ENCODE measurements around the gene NCOA1.

- TF ChIP-seq POLR2AphosphoS5 (IDR thresholded peaks at IDR 0.05; ENCODE audit: insufficient read depth in 1 of 2, low read depth in 1 of 2) (no peak), CTCF (IDR thresholded peaks at IDR 0.05) (no peak), POLR2A (IDR thresholded peaks at IDR 0.05) (no peak)
These were observed 12.8 kb upstream of the NCOA1 start for GRCh38 chr2:24478243-24478642.

Measured in vagina (tissue), 2 donors.